ENCODE results near the gene XAB2. TPM values are rescaled to one million over a fixed set of nuclear protein-coding genes. Genes with fewer than 3 reads are reported as not detected.
A peak's percentile ranks its signal among the peaks of the same experiment; 100 is the strongest.
"Not testable (repeated sequence)": the region's sequence is repeated elsewhere in the genome, so short reads cannot be mapped to it uniquely, and the experiment has no call there.

XAB2 gene
- total and polyA plus RNA-seq, 5 experiments from 2014 or later: 6.6 to 71.0 (median 17.6) TPM

DNA sequence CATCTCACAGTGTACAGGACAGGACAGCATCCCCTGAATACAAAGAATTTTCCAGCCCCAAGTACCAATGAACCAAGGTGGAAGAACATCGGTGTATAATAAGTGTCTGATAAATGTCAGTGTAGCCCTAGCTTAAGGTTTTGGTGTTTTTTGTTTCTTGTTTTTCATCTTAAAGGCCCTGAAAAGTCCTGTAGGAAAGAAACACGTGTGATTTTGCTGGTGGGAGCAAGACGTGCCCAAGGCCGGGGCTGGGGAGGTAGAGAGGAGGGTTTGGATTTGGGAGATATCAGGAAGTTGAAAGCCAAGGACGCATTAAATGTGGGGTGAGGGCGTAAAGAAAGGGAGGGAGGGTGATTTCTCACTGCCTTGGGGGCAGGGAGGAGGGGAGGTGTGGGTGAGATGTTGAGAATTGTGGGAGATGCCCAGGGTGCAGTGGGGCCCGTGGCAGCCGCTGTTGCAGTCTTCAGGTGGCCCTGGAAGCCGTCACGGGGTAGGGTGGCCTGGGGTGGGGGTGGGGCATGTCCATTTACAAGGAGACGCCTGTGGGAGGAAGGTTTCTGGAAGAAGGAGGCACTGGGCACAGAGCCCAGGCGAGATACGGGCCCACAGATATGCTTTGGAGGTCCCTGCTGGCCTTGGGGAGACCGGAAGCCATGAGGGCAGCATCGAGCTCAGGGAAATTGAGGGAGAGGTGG lies 27.0 kb downstream of the XAB2 start:
- Mint-ChIP-seq H3K4me1 (peaks cover 0 to 12% (median 4%) of the 10 kb centered on the region in 4 donors), H3K27me3 (peaks cover 14 to 50% (median 20%) of the 10 kb centered on the region in 5 donors), H3K9me3 (no peaks in the 10 kb centered on the region), H3K36me3 (peaks cover 0 to 3% (median 0%) of the 10 kb centered on the region in 3 donors), H3K4me3 (no peak overlapping the region), H3K27ac (no peak overlapping the region)
- no peak for DNase-seq
- ATAC-seq: no peak
- POLR2A ChIA-PET: no interaction called here

DNA sequence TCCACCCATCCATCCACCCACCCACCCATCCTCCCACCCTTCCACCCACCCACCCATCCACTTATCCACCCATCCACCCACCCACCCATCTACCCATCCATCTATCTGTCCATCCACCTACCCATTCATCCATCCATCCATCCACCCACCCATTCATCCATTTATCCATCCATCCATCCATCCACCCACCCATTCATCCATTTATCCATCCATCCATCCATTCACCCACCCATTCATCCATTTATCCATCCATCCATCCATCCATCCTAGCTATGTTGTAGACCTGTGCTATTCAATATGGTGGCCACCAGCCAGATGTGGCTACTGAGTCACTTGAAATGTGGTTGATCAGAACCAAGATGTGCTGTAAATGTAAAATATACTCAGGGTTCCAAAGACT lies 28.6 kb downstream of the XAB2 start:
- Mint-ChIP-seq H3K4me3 (no peak overlapping the region), H3K36me3 (peaks cover 0 to 3% (median 0%) of the 10 kb centered on the region in 3 donors), H3K4me1 (peaks cover 0 to 14% (median 4%) of the 10 kb centered on the region in 4 donors), H3K27ac (no peak overlapping the region), H3K9me3 (no peaks in the 10 kb centered on the region), H3K27me3 (peaks cover 16 to 55% (median 26%) of the 10 kb centered on the region in 5 donors)
- no peak for ATAC-seq
- POLR2A ChIA-PET: no interaction called here
- DNase-seq: no peak

DNA sequence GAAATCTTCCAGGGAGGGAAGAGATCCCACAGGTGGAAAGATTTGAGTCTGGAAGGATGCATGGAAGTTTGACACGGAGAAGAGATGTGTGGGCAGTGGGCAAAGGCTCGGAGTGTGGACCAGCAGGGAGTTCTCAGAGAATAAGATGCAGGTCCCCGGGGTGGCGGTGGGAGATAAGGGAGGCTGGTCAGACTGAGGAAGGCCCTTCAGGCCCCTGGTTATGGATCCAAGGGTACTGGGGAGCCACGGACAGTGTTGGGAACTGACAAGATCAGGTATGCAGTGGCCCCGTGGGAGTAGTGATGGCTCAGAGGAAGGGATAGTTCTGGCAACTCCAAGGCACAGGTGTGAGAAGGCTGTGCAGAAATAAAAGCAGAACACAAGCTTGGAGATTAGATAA lies 31.2 kb downstream of the XAB2 start:
- H3K4me1 Mint-ChIP-seq: peaks cover 4 to 10% (median 6%) of the 10 kb centered on the region in 4 donors
- H3K36me3 Mint-ChIP-seq: peaks cover 0 to 3% (median 0%) of the 10 kb centered on the region in 3 donors
- no peaks in the 10 kb centered on the region for H3K9me3 Mint-ChIP-seq
- POLR2A ChIA-PET: interaction anchor here (0.5 to 0.9 kb wide), 2 partner anchors 227 to 727 kb away, joined by 3 to 8 read pairs; no protein-coding TSS in a partner anchor
- DNase-seq (no peak), ATAC-seq (no peak)
- H3K27me3 Mint-ChIP-seq: peaks cover 18 to 60% (median 37%) of the 10 kb centered on the region in 5 donors
- H3K27ac Mint-ChIP-seq: no peak overlapping the region
- peak overlapping the region in 4 of 10 donors; percentile 10 to 48 (median 15) for H3K4me3 Mint-ChIP-seq

DNA sequence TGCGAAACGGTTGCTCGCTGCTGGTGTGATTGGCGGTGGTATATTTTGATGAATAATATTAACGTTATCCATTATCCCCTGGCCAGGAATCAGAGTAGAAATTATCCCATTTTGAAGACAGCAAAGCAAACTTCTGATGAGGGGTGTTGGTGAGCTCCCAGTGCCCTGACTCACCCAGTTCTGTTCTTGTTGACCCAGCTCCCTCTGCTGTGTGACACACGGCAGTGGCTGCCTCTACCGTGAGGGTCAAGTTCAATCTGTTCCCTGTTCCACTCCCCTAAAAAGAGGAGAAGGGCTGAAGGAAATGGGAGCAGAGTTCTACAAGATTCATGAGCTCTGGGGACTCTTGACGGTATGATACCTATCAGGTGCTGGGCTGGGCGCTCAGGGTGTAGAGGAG lies 31.7 kb downstream of the XAB2 start:
- peaks cover 18 to 60% (median 37%) of the 10 kb centered on the region in 5 donors for H3K27me3 Mint-ChIP-seq
- no peak for DNase-seq
- POLR2A ChIA-PET: interaction anchor here (0.9 kb wide), 1 partner anchor 228 kb away, joined by 8 read pairs; no protein-coding TSS in a partner anchor
- H3K27ac Mint-ChIP-seq: peak overlapping the region in 1 of 10 donors; percentile 13
- peaks cover 4 to 10% (median 6%) of the 10 kb centered on the region in 4 donors for H3K4me1 Mint-ChIP-seq
- H3K4me3 Mint-ChIP-seq: peak overlapping the region in 6 of 10 donors; percentile 10 to 56 (median 32)
- peaks cover 0 to 3% (median 0%) of the 10 kb centered on the region in 3 donors for H3K36me3 Mint-ChIP-seq
- ATAC-seq: no peak
- H3K9me3 Mint-ChIP-seq: no peaks in the 10 kb centered on the region

DNA sequence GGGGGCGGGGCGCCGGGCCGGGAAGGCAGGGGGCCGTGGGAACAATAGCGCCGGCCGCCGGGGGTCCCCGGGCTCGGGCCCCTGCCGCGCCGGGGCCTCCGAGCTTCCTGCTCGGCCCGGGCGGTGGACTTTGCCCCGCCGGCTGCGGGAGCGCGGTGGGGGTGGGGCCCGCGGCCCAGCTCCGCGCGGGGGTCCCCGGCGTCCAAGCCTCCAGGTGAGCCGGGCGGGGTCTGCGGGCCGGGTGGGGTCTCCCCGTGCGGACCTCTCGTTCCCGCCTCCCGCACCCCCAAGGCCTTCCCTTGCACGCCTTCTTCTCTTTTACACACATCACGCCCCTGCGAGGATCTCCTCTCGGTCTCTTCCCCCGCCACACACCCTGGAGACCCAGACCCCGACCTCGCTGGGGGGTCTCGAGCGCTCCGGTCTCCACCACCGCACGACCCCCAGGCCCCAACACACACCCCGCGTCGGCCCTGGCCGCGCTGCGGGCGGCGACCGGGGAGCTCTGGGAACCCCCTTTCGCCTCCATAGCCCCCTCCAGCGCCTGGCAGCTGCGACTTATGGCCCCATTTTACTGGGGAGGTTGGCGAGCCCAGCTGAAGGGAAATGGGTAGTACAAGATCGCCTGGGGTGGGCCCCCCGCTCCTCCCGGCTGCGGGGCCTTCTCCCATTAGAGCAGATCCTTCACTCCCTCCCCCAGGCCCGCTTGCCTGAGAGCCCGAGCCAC lies 33.0 kb downstream of the XAB2 start:
- Mint-ChIP-seq H3K9me3 (no peaks in the 10 kb centered on the region), H3K4me1 (peaks cover 4 to 8% (median 6%) of the 10 kb centered on the region in 4 donors), H3K4me3 (peak overlapping the region; percentile 40 to 86 (median 68)), H3K27ac (no peak overlapping the region), H3K36me3 (peaks cover 0 to 3% (median 0%) of the 10 kb centered on the region in 3 donors), H3K27me3 (peaks cover 13 to 51% (median 35%) of the 10 kb centered on the region in 5 donors)
- DNase-seq: peak in 1 of 10 donors; percentile 11
- POLR2A ChIA-PET: interaction anchor here (1.4 kb wide), 1 partner anchor 31 kb away, joined by 3 read pairs; no protein-coding TSS in a partner anchor
- peak; percentile 2 to 8 for ATAC-seq

DNA sequence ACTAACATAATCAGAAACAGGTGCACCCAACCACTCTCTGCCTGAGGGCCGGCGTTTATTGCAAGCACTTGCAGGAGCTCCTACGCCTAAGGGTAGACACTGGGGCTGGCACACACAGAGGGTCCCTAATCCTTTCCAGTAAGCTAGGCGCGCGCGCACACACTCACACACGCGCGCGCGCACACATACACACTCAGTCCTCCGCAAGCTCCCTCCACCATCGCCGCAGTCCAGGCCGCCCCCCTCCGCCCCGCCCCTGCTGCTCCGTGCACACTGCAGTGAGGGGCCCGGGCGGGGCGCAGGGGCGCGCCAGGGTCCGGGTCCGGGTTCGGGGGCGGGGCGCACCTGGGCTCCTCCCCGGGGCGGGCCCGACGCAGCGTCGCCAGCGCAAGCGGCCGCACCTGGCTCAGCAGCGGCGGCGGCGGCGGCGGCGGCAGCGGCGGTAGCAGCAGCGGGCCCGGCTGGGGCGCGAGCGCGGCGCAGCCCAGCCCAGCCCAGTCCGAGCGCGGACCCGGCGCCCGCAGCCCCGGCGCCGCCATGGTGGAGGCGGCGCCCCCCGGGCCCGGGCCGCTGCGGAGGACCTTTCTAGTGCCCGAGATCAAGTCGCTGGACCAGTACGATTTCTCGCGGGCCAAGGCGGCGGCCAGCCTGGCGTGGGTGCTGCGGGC lies 33.7 kb downstream of the XAB2 start, which contains the start of gene CAMSAP3:
TSS of gene CAMSAP3 (plus strand) at position 398 of the 668 bp plus-strand sequence. CDS start at position 538, 140 bp downstream.
- peak in 9 of 10 donors; percentile 24 to 70 (median 53) for DNase-seq
- Mint-ChIP-seq H3K4me3 (peak within 1 kb of the TSS; percentile 67 to 86 (median 79)), H3K36me3 (peaks cover 0 to 3% (median 0%) of the 10 kb centered on the region in 3 donors), H3K27me3 (peaks cover 13 to 51% (median 35%) of the 10 kb centered on the region in 5 donors), H3K4me1 (peaks cover 4 to 8% (median 6%) of the 10 kb centered on the region in 4 donors), H3K9me3 (no peaks in the 10 kb centered on the region), H3K27ac (peak within 1 kb of the TSS in 1 of 10 donors; percentile 16)
- POLR2A ChIA-PET: no interaction called here
- ATAC-seq: peak; percentile 85 to 86

DNA sequence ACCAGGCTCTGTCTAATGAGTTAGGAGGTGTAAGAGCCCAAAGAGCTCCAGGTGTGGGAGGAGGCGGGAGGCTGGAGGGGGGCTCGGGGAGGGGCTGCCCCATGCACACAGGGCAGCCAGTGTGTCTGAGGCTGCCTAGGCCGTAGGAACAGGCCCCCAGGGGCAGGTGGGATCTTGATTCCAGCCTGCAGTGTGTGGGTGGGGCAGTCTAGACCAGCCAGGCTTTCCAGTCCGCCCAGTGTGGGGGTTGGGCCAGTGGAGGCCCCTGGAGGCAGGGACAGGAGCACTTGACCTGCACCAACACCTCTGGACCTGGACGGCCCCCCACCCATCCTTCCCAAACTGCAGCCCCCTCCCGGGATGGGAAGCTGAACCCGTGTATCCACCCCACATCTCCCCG lies 39.1 kb downstream of the XAB2 start:
- Mint-ChIP-seq H3K4me3 (no peak overlapping the region), H3K27me3 (peaks cover 3 to 23% (median 18%) of the 10 kb centered on the region in 5 donors), H3K27ac (no peak overlapping the region), H3K9me3 (no peaks in the 10 kb centered on the region), H3K36me3 (no peaks in the 10 kb centered on the region), H3K4me1 (peaks cover 0 to 4% (median 2%) of the 10 kb centered on the region in 4 donors)
- DNase-seq (no peak), ATAC-seq (no peak)
- POLR2A ChIA-PET: interaction anchor here (0.5 kb wide), 1 partner anchor 186 kb away, joined by 4 read pairs; no protein-coding TSS in a partner anchor

DNA sequence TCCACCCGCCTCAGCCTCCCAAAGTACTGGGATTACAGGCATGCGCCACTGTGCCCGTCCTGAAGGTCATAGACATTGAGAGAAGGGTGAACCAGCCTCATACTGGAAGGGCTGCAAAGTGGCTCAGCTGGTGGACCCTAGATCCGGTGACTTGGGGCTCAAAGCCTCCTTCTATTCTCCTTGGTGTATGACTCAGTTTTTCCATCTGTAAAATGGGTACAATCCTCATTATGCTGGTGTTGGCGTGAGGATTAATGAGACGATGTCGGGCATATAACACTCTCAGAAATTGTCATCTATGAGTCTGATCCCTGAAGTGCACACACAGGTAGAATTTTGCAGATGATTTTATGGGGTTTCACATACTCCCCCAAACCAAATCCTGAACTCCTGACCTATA lies 39.5 kb downstream of the XAB2 start:
- Mint-ChIP-seq H3K4me1 (peaks cover 0 to 2% (median 0%) of the 10 kb centered on the region in 4 donors), H3K9me3 (no peaks in the 10 kb centered on the region), H3K27ac (no peak overlapping the region), H3K4me3 (no peak overlapping the region), H3K27me3 (peaks cover 0 to 20% (median 15%) of the 10 kb centered on the region in 5 donors), H3K36me3 (no peaks in the 10 kb centered on the region)
- POLR2A ChIA-PET: interaction anchor here (0.5 kb wide), 1 partner anchor 186 kb away, joined by 4 read pairs; no protein-coding TSS in a partner anchor
- ATAC-seq (no peak), DNase-seq (no peak)

DNA sequence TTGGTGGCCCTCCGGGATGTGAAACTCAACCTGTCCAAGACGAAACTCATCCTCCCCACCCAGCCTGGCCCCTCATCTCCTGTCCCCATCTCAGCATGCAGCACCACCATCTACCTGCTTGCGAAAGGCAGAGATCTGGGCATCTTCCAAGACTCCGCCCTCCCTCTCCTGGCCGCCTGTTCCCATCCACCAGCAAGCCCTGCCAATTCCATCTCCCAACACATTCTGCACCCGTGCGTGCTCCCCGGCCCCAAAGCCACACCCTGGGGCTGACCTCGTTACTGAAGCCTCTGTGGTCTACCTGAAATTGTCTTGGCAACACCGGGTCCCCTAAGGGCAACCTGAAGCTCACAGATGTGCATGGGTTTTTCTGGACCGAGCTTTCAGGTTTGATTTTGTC lies 46.9 kb downstream of the XAB2 start:
- Mint-ChIP-seq H3K36me3 (no peaks in the 10 kb centered on the region), H3K4me1 (no peaks in the 10 kb centered on the region), H3K27me3 (peaks cover 0 to 9% (median under 1%) of the 10 kb centered on the region in 5 donors), H3K9me3 (no peaks in the 10 kb centered on the region), H3K4me3 (no peak overlapping the region), H3K27ac (no peak overlapping the region)
- POLR2A ChIA-PET: no interaction called here
- DNase-seq: no peak
- no peak for ATAC-seq

DNA sequence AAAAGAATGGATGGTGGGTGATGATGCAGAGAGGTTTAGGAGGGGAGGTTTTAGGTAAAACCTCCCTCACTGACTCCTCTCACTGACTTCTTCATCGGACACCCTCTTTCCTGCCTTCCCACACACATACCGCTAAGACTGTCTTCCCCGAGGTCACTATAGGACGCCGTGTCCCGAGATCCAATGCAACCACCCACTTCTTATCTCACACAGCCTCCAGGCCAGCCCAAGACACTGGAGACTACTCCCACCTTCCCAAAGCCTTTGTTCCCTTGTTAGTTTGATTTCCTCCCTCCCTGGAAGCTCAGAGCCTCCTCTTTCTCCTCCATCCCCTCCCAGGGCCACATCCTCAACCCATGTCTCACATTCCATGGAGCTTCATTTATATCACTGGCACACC lies 50.2 kb downstream of the XAB2 start:
- no peak for ATAC-seq
- Mint-ChIP-seq H3K27me3 (peaks cover 0 to 11% (median 8%) of the 10 kb centered on the region in 5 donors), H3K4me3 (no peak overlapping the region), H3K27ac (no peak overlapping the region), H3K9me3 (no peaks in the 10 kb centered on the region), H3K36me3 (no peaks in the 10 kb centered on the region), H3K4me1 (no peaks in the 10 kb centered on the region)
- POLR2A ChIA-PET: no interaction called here
- DNase-seq: no peak

DNA sequence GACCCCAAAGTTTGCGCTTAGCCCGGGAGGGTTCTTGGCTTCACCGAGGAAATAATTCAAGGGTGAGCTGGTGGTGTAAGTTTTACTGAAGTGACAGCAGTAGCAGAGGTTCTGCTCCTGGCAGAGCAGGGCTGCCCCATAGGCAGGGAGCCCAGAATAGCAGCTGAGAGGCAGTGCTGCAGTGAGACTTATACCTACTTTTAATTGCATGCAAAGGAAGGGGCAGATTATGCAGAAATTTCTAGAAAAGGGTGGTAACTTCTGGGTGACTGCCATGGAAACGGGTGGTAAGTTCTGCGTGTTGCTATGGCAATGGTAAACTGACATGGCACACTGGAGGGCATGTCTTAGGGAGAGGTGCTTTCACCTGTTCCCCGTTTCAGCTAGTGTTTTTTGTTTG lies 51.2 kb downstream of the XAB2 start:
- H3K36me3 Mint-ChIP-seq: no peaks in the 10 kb centered on the region
- H3K9me3 Mint-ChIP-seq: no peaks in the 10 kb centered on the region
- no peak for DNase-seq
- no peak overlapping the region for H3K27ac Mint-ChIP-seq
- no peaks in the 10 kb centered on the region for H3K4me1 Mint-ChIP-seq
- no peak for ATAC-seq
- POLR2A ChIA-PET: no interaction called here
- no peak overlapping the region for H3K4me3 Mint-ChIP-seq
- H3K27me3 Mint-ChIP-seq: peaks cover 0 to 13% (median 8%) of the 10 kb centered on the region in 5 donors

DNA sequence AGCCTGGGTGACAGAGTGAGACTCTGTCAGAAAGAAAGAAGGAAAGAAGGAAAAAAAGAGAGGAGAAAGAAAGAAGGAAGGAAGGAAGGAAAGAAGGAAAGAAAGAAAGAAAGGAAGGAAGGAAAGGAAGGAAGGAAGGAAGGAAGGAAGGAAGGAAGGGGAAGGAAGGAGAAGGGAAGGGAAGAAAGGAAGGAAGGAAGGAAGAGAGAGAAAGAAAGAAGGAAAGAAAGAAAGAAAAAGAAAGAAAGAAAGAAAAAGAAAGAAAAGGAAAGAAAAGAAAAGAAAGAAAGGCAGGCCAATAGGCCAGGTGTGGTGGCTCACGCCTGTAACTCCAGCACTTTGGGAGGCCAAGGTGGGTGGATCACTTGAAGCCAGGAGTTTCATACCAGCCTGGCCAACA lies 51.9 kb downstream of the XAB2 start:
- ATAC-seq, H3K4me1 Mint-ChIP-seq, POLR2A ChIA-PET, H3K4me3 Mint-ChIP-seq, DNase-seq, H3K9me3 Mint-ChIP-seq, H3K27ac Mint-ChIP-seq, H3K36me3 Mint-ChIP-seq: not testable (repeated sequence)
- H3K27me3 Mint-ChIP-seq: peaks cover 0 to 12% (median 8%) of the 10 kb centered on the region in 5 donors

Measured in naive thymus-derived CD8-positive, alpha-beta T cell (primary cell).